GM18511 (cell line): Measurements from ENCODE around the gene HAS3.
"Not testable (repeated sequence)": the region's sequence is repeated elsewhere in the genome, so short reads cannot be mapped to it uniquely, and the experiment has no call there.

Experiments
- ATAC-seq: cut with Tn5 transposase; IDR thresholded peaks from one replicate; pipeline ENCODE4 v1.9.1; 2021; ENCODE audit warnings: mild to moderate bottlenecking, moderate library complexity; ENCODE audit not compliant: unreplicated experiment

Gene HAS3

DNA sequence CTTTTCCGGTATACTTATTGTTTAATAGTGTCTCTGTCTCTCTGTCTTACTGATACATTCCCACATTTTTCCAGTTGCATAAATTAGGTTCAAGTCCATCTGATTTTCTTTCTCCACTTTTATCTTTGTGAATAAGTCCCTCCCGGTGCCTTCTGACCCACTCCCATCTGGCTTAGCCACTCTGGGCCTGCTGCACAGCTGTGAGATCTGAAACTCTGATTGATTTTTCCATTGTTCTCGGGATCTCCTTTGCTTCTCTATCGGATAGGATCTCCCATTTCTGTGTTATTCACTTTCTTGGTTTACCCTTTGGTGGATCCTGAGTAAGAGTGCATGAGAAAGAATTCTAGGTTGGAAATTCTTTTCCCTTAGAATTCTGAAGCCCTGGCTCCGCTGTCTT lies 35.6 kb downstream of the HAS3 start:
- no peak for ATAC-seq

DNA sequence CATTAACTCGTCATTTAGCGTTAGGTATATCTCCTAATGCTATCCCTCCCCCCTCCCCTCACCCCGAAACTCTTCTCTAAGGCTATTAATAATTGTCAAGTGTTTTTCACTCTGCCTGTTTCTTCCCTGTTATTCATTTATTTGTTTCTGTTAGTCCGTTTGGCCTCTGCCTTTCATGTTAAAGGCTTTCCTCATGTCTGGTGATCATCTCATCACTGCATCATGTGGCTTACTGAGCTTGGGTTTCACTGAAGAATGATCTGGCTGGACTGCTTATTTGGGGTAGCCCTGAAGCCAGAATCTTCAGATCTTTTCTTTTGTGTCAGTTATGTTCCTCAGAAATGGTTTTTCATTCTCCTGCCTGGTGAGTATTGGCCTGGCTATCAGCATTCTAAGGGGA lies 36.5 kb downstream of the HAS3 start:
- no peak for ATAC-seq

DNA sequence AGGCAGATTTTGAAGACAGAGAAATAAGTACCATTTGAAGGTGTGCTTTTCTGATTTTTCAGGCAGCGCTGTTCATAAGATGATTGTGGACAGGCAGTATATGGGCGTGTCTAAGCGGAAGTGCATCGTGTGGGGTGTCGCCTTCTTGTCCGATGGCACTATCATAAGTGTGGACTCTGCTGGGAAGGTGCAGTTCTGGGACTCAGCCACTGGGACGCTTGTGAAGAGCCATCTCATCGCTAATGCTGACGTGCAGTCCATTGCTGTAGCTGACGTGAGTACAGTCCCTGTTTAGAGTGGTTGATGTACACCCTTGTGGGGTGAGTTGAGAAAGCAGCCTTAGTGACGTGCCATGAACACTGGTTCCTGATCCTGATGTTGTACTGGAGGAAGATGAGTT lies 37.7 kb downstream of the HAS3 start:
- ATAC-seq = no peak

DNA sequence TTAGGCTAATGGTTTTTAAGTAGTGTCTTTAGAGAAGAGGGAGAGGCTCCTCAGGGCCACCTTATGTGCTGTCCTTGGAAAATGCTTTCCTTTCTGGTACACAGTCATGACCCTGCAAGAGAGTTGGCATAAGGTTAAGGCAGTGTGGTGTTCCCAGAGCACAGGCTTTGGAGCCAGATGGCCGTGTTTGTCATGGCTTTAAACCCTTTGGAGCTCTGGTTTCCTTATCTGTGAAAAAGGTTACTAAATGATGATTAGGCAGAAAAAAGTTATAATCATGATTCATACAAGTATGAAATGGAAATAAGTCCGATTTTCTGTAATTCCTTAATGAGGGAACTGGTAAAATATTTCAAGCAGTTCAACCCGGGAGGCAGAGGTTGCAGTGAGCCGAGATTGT lies 40.2 kb downstream of the HAS3 start:
- ATAC-seq = no peak

DNA sequence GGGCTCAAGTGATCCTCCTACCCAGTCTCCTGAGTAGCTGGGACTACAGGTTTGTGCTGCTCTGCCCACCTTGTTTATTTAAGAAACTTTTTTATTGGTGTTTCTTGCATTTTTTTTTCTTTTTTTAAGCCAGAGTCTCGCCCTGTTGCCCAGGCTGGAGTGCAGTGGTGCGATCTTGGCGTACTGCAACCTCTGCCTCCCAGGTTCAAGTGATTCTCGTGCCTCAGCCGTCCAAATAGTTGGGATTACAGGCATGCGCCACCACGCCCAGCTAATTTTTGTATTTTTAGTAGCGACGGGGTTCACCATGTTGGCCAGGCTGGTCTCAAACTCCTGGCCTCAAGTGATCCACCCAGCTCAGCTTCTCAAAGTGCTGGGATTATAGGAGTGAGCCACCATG lies 44.2 kb downstream of the HAS3 start:
- ATAC-seq = not testable (repeated sequence)

DNA sequence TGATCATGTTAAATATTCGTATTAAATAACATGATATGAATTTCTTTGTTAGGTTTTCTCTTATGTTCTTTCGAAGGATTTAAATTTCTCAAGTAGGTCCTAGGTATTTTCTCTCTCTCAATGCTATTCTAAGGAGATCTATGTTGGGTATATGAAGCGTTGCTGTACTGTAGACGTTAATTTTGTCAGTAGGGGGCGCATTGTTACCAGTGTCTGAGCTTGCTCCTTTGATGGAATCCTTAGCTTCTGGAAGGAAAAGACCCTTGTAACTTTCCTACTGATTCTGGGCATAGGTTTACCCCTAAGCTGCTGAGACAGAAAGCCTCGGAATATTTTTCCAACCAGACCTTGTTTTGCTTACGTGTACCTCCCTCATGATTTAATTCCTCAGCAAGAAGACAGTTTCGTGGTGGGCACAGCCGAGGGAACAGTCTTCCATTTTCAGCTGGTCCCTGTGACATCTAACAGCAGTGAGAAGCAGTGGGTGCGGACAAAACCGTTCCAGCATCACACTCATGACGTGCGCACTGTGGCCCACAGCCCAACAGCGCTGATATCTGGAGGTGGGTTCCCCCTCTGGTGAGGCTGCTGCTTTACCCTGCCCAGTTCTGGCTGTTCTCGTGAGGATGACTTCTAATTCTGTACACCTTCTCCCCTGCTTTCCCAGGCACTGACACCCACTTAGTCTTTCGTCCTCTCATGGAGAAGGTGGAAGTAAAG lies 44.9 kb downstream of the HAS3 start:
- no peak for ATAC-seq

DNA sequence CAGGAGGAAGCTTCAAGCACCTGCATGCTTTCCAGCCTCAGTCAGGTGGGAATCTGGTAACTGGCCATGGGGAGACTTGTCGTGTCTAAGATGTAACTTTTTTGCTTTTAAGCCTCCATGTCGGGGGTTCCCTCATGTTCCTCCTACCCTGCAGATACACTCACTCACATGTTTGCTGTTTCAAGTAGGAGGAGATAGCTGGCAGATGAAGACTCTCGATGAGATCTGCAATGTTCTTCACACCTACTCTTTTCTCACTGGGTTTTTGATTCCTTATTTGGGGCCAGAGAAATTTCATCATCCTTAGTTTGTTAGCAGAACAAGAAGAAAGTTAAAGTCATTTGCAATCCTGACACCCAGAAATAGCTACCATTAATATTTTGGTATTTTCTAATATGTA lies 51.7 kb downstream of the HAS3 start:
- no peak for ATAC-seq

DNA sequence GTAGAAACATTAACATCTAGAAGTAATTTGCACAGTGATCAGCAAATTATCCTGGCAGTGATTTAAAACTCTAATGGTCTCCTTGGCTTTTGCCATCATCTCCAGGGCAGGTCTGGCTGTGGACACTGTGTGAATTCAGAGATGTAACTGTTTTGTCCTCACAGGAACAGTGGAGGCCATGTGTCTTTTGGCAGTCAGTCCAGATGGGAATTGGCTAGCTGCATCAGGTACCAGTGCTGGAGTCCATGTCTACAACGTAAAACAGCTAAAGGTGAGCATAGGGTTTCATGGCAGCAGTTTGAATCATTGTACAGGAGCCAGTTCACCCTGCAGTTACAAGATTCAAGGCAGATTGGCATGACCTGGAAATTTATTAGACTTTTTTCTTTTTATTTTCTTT lies 54.7 kb downstream of the HAS3 start:
- ATAC-seq = no peak

DNA sequence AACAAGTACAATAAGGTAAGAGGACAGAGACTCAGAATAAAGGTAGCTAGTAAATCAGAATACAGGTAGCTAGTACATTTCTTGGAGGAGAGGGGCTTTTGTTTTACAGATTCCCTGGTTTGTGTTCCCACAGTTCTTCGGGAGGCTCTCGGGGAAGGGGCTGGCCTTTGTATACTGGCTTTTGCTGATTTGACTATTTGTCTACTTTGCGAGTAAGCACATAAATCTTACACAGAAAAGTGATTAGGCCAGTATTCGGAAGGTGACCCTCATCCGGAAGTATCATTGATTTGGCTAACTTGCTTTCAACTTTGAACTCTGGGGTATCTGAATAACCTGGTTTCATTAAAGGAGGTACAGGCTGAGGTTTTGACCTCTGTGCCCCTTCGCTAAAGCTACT lies 60.1 kb downstream of the HAS3 start:
- no peak for ATAC-seq

DNA sequence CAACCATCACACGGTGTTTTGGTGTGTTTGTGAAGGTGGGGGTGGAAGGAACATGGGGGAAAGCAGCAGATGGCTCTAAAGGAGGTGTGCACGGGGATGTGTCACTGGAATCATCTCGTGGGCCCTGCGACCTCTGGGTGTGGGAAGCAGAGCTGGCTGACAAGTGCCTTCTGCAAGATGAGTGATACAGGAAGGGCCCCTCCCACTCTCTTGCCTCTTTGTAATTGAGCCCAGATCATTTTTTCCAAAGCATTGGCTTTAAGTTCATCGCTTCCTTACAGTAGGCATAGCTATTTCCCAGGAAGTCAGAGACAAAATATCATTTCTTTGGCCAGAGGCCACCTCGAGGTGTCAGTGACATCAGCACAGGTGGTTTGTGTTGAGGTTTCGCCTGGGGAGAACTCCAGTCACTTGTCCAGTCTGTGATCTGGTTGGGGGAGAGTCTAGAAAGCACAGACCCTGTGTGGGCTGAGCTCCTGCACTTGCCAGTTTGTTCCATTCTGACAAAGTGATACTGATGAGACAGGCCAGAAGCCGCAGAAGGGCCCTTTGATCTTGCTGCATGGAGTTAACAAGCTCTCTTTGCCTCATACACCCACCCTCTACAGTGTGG lies 60.9 kb downstream of the HAS3 start:
- no peak for ATAC-seq

DNA sequence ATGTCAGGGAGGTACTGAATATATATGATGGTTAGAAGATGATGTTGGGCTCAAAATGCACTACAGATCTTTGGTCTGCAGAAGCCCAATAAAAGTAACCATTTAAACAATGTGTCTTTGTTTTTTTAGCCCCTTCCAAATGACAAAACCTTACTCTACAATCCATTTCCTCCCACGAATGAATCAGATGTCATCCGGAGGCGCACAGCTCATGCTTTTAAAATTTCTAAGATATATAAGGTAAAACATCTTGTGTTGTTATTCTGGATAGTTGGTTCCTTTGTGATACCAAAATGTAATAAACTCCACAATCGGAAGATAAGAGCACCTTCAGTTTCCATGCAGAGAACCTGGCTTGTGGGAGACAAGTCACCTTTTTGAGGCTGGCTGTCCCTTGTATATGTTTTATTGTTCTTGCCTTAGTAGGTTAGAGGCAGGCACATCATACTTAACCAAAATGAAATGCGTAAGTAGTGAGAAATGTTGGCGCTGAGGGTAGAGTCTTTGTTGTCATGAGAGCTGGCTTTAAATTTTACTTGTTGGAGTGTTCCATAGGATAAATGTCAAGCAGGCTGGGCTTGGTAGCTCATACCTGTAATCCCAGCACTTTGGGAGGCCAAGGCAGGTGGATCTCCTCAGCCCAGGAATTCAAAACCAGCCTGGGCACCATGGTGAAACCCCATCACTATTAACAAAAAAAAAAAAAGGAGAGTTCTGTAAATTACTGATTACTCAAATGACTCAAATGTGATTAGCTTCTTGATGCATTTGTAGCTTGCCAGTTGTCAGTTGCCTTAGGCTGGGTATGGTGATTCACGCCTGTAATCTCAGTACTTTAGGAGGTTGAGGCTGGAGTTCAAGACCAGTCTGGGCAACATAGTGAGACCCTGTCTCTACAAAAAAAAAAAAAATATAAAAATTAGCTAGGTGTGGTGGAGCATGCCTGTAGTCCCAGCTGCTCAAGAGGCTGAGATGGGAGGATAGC lies 61.8 kb downstream of the HAS3 start:
- ATAC-seq = no peak
